Fibroblast of mammary gland (primary cell): ENCODE results near the gene FOXL3.
"Not testable (repeated sequence)": the region's sequence is repeated elsewhere in the genome, so short reads cannot be mapped to it uniquely, and the experiment has no call there.

ENCODE experiments used
- DNase-seq: peaks from one replicate; pipeline ENCODE4 v3.0.0-alpha.2; 2010; ENCODE audit warnings: low read depth
- H3K4me3 ChIP-seq: 2 replicates; pipeline ENCODE4 v1.5.1; 2011; ENCODE audit warnings: low read depth, mild to moderate bottlenecking, low read length, moderate library complexity; ENCODE audit not compliant: control insufficient read depth
- CTCF ChIP-seq: conservative IDR thresholded peaks from 2 replicates; pipeline ENCODE4 v1.5.1; 2011; ENCODE audit warnings: low read depth, low read length, inconsistent platforms; ENCODE audit not compliant: control insufficient read depth, insufficient read depth

The FOXL3 gene

GRCh38 chr7:295155-296154 is 5.5 kb downstream of the FOXL3 start:
- no peak for DNase-seq
- TF ChIP-seq CTCF = no peak
- no peak overlapping the region for H3K4me3 ChIP-seq

GRCh38 chr7:296373-296945 is 6.5 kb downstream of the FOXL3 start:
- TF ChIP-seq CTCF = no peak
- DNase-seq = no peak
- H3K4me3 ChIP-seq = no peak overlapping the region

GRCh38 chr7:297141-297540 is 7.2 kb downstream of the FOXL3 start:
- not testable (repeated sequence) for DNase-seq, H3K4me3 ChIP-seq

- H3K4me3 ChIP-seq = no peak overlapping the region
- no peak for TF ChIP-seq CTCF
- no peak for DNase-seq
These were observed 7.8 kb downstream of the FOXL3 start for GRCh38 chr7:297611-298374.

- H3K4me3 ChIP-seq = no peak overlapping the region
- no peak for TF ChIP-seq CTCF
- DNase-seq = no peak
These were observed 8.4 kb downstream of the FOXL3 start for GRCh38 chr7:298375-298702.

GRCh38 chr7:298743-299142 is 8.8 kb downstream of the FOXL3 start:
- no peak overlapping the region for H3K4me3 ChIP-seq
- no peak for TF ChIP-seq CTCF
- no peak for DNase-seq

GRCh38 chr7:299169-299568 is 9.2 kb downstream of the FOXL3 start:
- H3K4me3 ChIP-seq = no peak overlapping the region
- DNase-seq = no peak
- TF ChIP-seq CTCF = no peak
